G401 (cell line): ENCODE data around the gene CCS. TPM values are rescaled to one million over a fixed set of nuclear protein-coding genes. Genes with fewer than 3 reads are reported as not detected.
"Not testable (repeated sequence)": the region's sequence is repeated elsewhere in the genome, so short reads cannot be mapped to it uniquely, and the experiment has no call there.

Experiments used
- DNase-seq: peaks from one replicate; pipeline ENCODE4 v3.0.0-alpha.2; 2015; ENCODE audit warnings: low spot score
- in situ Hi-C: cut with HindIII; loops from 2 replicates; pipeline ENCODE4 v1.10.0; 2016; ENCODE audit warnings: low sequenced_read_pairs, mixed read lengths
- total RNA-seq: library from RNA; depleted of rRNA; stranded (reverse); fragments of >200 nt; shearing (Covaris generic); gene quantifications from 2 replicates; pipeline ENCODE4 v1.2.3, GENCODE V29; 2014

The CCS gene
- total RNA-seq, 1 experiment from 2014 or later, result 181 TPM

- in situ Hi-C loops, DNase-seq: not testable (repeated sequence)
Measured at GRCh38 chr11:66585447-66585846, 7.5 kb upstream of the CCS start.

GRCh38 chr11:66586136-66586535 lies 6.8 kb upstream of the CCS start:
- in situ Hi-C loops, result no loop called here

GRCh38 chr11:66589315-66589714 lies 3.7 kb upstream of the CCS start:
- DNase-seq, in situ Hi-C loops: not testable (repeated sequence)

More at GRCh38 chr11:66586136-66586535, 6.8 kb upstream of the CCS start:
- no peak for DNase-seq

GRCh38 chr11:66589996-66590675 lies 2.8 kb upstream of the CCS start:
- in situ Hi-C loops, result no loop called here
- DNase-seq, result no peak

GRCh38 chr11:66591175-66591574 lies 1.8 kb upstream of the CCS start:
- in situ Hi-C loops, result no loop called here
- no peak for DNase-seq

GRCh38 chr11:66593303-66593635 lies 284 bp downstream of the CCS start:
- DNase-seq, result no peak
- in situ Hi-C loops, result no loop called here

- in situ Hi-C loops, result no loop called here
- DNase-seq, result no peak
Measured at GRCh38 chr11:66593650-66594049, 665 bp downstream of the CCS start.

- no peak for DNase-seq
- in situ Hi-C loops, result no loop called here
Measured at GRCh38 chr11:66595245-66595904, 2.4 kb downstream of the CCS start.

- in situ Hi-C loops, result no loop called here
- peak; percentile 65 for DNase-seq
Measured at GRCh38 chr11:66598993-66599392, 6.0 kb downstream of the CCS start.

GRCh38 chr11:66600219-66600618 lies 7.2 kb downstream of the CCS start:
- in situ Hi-C loops, result no loop called here
- no peak for DNase-seq

GRCh38 chr11:66600631-66601233 lies 7.7 kb downstream of the CCS start:
- in situ Hi-C loops, result no loop called here

GRCh38 chr11:66603072-66603471 lies 10.1 kb downstream of the CCS start:
- in situ Hi-C loops, result no loop called here

More at GRCh38 chr11:66600631-66601233, 7.7 kb downstream of the CCS start:
- DNase-seq, result no peak

GRCh38 chr11:66604155-66604554 lies 11.2 kb downstream of the CCS start:
- in situ Hi-C loops, result no loop called here

More at GRCh38 chr11:66603072-66603471, 10.1 kb downstream of the CCS start:
- no peak for DNase-seq

GRCh38 chr11:66606608-66607007 lies 13.6 kb downstream of the CCS start:
- in situ Hi-C loops, DNase-seq: not testable (repeated sequence)

More at GRCh38 chr11:66604155-66604554, 11.2 kb downstream of the CCS start:
- DNase-seq, result no peak

GRCh38 chr11:66607126-66607834 lies 14.3 kb downstream of the CCS start:
- in situ Hi-C loops, result no loop called here
- DNase-seq, result peak; percentile 66

- no peak for DNase-seq
- in situ Hi-C loops, result no loop called here
Measured at GRCh38 chr11:66609721-66610617, 17.0 kb downstream of the CCS start.

- in situ Hi-C loops, result no loop called here
- no peak for DNase-seq
Measured at GRCh38 chr11:66612458-66612857, 19.5 kb downstream of the CCS start.

- in situ Hi-C loops, result no loop called here
- no peak for DNase-seq
Measured at GRCh38 chr11:66614073-66614472, 21.1 kb downstream of the CCS start.
